ENCODE measurements around the gene CDYL2. TPM values are rescaled to one million over a fixed set of nuclear protein-coding genes. Genes with fewer than 3 reads are reported as not detected.

The CDYL2 gene
- total and polyA plus RNA-seq, 2 experiments from 2014 or later, result 2.1 to 5.2 TPM

DNA sequence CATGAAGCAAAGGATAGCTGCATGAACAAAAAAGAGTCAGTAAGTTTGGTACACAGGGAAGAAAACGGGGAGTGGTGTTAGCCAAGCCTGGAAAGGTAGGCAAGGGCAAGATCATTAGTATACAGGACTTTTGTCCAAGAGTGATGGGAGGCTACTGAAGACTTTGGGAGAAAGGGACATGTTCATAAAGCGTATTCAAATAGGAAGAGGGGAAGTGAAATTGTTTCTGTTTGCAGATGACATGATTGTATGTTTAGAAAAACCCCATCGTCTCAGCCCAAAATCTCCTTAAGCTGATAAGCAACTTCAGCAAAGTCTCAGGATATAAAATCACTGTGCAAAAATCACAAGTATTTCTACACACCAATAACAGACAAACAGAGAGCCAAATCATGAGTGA lies 19.4 kb downstream of the CDYL2 start:
- no peaks in the 10 kb centered on the region for H3K27me3 ChIP-seq (replicated peaks; ENCODE audit: insufficient read depth)
- H2AFZ ChIP-seq, result no peak overlapping the region
- H3K9me2 ChIP-seq (ENCODE audit: insufficient read depth), result no peaks in the 10 kb centered on the region
- 94 to 95% methylated on average over 3 of the region's 3 CpGs for WGBS, 2 experiments (ENCODE audit: low coverage in 1 of 2, low lambda C conversion rate in 2 of 2, missing lambda C conversion rate in 2 of 2)
- in situ Hi-C loops (cut with MboI), result no loop called here
- TF ChIP-seq EZH2 (IDR thresholded peaks at IDR 0.05; ENCODE audit: insufficient read depth, poor library complexity, severe bottlenecking) (no peak), EZH2phosphoT487 (IDR thresholded peaks at IDR 0.05; ENCODE audit: insufficient read depth, low read depth) (no peak)
- H3K4me2 ChIP-seq (ENCODE audit: unreplicated experiment), result no peak overlapping the region
- H4K20me1 ChIP-seq (ENCODE audit: insufficient read depth), result no peaks in the 10 kb centered on the region
- peaks cover 4% of the 10 kb centered on the region for H3K9me3 ChIP-seq (ENCODE audit: low read depth)
- peaks cover 84% of the 10 kb centered on the region for H3K79me2 ChIP-seq (ENCODE audit: insufficient read depth)
- H3K9ac ChIP-seq, result no peak overlapping the region
- no peaks in the 10 kb centered on the region for H3K36me3 ChIP-seq (ENCODE audit: low read depth)
- H3K4me3 ChIP-seq, result no peak overlapping the region
- no peak for DNase-seq
- H3K27ac ChIP-seq, result no peak overlapping the region
- no peaks in the 10 kb centered on the region for H3K4me1 ChIP-seq (ENCODE audit: insufficient read depth)
- H3F3A ChIP-seq (ENCODE audit: insufficient read depth), result no peaks in the 10 kb centered on the region; the same call in 1 of the 2 replicates

DNA sequence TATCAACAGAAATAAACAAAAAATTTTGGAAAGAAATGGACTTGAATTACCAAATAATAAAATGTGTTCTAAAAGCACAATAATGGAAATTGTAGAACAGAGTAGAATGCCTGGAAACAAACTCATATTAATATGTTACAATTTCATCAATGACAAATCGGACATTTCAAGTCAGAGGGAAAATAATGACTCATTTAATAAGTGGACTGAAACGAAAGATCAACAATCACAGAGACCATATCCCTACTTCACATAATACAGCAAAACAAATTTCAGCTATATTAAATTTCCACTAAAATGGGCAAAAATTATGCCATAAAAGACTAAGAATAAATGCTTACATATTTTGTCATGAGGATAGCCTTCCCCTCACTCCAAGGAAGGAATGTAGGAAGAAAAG lies 25.7 kb downstream of the CDYL2 start:
- Histone ChIP-seq H3K27me3 (replicated peaks; ENCODE audit: insufficient read depth) (no peaks in the 10 kb centered on the region), H3K9ac (no peak overlapping the region), H3K4me2 (ENCODE audit: unreplicated experiment) (no peak overlapping the region), H3K27ac (no peak overlapping the region), H3K4me3 (no peak overlapping the region), H3K79me2 (ENCODE audit: insufficient read depth) (peaks cover 56% of the 10 kb centered on the region), H3K36me3 (ENCODE audit: low read depth) (no peaks in the 10 kb centered on the region), H2AFZ (no peak overlapping the region), H3K9me3 (ENCODE audit: low read depth) (peaks cover 4% of the 10 kb centered on the region), H3K4me1 (ENCODE audit: insufficient read depth) (no peaks in the 10 kb centered on the region), H4K20me1 (ENCODE audit: insufficient read depth) (no peaks in the 10 kb centered on the region), H3F3A (ENCODE audit: insufficient read depth) (no peaks in the 10 kb centered on the region; the same call in 1 of the 2 replicates), H3K9me2 (ENCODE audit: insufficient read depth) (no peaks in the 10 kb centered on the region)
- no peak for DNase-seq
- TF ChIP-seq EZH2 (IDR thresholded peaks at IDR 0.05; ENCODE audit: insufficient read depth, poor library complexity, severe bottlenecking), result no peak
- TF ChIP-seq EZH2phosphoT487 (IDR thresholded peaks at IDR 0.05; ENCODE audit: insufficient read depth, low read depth), result no peak
- in situ Hi-C loops (cut with MboI), result no loop called here
- 91% methylated on average over 2 of the region's 2 CpGs for WGBS, 2 experiments (ENCODE audit: low coverage in 1 of 2, low lambda C conversion rate in 2 of 2, missing lambda C conversion rate in 2 of 2)

DNA sequence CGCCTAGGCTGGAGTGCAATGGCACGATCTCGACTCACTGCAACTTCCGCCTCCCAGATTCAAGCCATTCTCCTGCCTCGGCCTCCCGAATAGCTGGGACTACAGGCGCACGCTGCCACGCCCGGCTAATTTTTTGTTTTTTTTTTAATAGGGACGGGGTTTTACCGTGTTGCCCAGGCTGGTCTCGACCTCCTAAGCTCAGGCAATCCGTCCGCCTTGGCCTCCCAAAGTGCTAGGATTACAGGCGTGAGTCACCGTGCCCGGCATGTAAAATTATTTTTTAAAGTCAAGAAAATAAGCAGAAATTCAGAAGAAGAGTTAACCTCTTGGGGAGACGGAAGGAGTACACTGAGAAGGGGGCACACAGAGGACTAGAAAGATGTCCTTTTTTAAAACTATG lies 27.5 kb downstream of the CDYL2 start:
- WGBS, 2 experiments (ENCODE audit: low coverage in 1 of 2, low lambda C conversion rate in 2 of 2, missing lambda C conversion rate in 2 of 2), result 92 to 94% methylated on average over 19 of the region's 19 CpGs
- TF ChIP-seq EZH2phosphoT487 (IDR thresholded peaks at IDR 0.05; ENCODE audit: insufficient read depth, low read depth) (no peak), EZH2 (IDR thresholded peaks at IDR 0.05; ENCODE audit: insufficient read depth, poor library complexity, severe bottlenecking) (no peak)
- in situ Hi-C loops (cut with MboI), result no loop called here
- Histone ChIP-seq H3K36me3 (ENCODE audit: low read depth) (no peaks in the 10 kb centered on the region), H3K4me1 (ENCODE audit: insufficient read depth) (no peaks in the 10 kb centered on the region), H3K9me2 (ENCODE audit: insufficient read depth) (no peaks in the 10 kb centered on the region), H3F3A (ENCODE audit: insufficient read depth) (no peaks in the 10 kb centered on the region; the same call in 1 of the 2 replicates), H3K27ac (no peak overlapping the region), H3K9ac (no peak overlapping the region), H4K20me1 (ENCODE audit: insufficient read depth) (no peaks in the 10 kb centered on the region), H3K4me2 (ENCODE audit: unreplicated experiment) (no peak overlapping the region), H3K4me3 (no peak overlapping the region), H3K79me2 (ENCODE audit: insufficient read depth) (peaks cover 39% of the 10 kb centered on the region), H3K27me3 (replicated peaks; ENCODE audit: insufficient read depth) (no peaks in the 10 kb centered on the region), H2AFZ (no peak overlapping the region), H3K9me3 (ENCODE audit: low read depth) (peaks cover 1% of the 10 kb centered on the region)
- DNase-seq, result no peak

DNA sequence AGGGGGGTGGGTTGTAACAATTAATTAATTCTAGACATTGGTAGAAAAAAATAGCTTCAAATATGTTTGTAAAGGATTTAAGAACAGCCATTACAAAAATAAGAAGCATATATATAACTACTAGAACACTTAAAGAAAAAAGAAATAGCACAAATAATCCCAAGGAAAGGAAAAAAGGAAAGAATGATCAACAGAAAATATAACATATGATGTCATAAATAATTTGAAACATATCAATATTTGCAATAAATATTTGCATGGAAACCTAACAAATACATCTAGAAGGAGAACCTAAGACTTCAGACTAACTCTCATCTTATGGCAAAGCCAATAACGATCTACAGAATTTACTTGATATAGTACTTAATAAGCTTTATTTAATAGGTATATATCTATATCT lies 28.9 kb downstream of the CDYL2 start:
- no peak for DNase-seq
- Histone ChIP-seq H3F3A (ENCODE audit: insufficient read depth) (no peaks in the 10 kb centered on the region), H3K4me2 (ENCODE audit: unreplicated experiment) (no peak overlapping the region), H3K9ac (no peak overlapping the region), H2AFZ (no peak overlapping the region), H3K9me3 (ENCODE audit: low read depth) (peaks cover 5% of the 10 kb centered on the region), H3K4me1 (ENCODE audit: insufficient read depth) (no peaks in the 10 kb centered on the region), H4K20me1 (ENCODE audit: insufficient read depth) (no peaks in the 10 kb centered on the region), H3K27ac (no peak overlapping the region), H3K9me2 (ENCODE audit: insufficient read depth) (no peaks in the 10 kb centered on the region), H3K4me3 (no peak overlapping the region), H3K79me2 (ENCODE audit: insufficient read depth) (peaks cover 31% of the 10 kb centered on the region), H3K27me3 (replicated peaks; ENCODE audit: insufficient read depth) (no peaks in the 10 kb centered on the region), H3K36me3 (ENCODE audit: low read depth) (peaks cover 3% of the 10 kb centered on the region; the same call in 1 of the 2 replicates)
- in situ Hi-C loops (cut with MboI), result no loop called here
- 97 to 100% methylated on average over 1 of the region's 1 CpG for WGBS, 2 experiments (ENCODE audit: low coverage in 1 of 2, low lambda C conversion rate in 2 of 2, missing lambda C conversion rate in 2 of 2)
- TF ChIP-seq EZH2 (IDR thresholded peaks at IDR 0.05; ENCODE audit: insufficient read depth, poor library complexity, severe bottlenecking), result no peak
- TF ChIP-seq EZH2phosphoT487 (IDR thresholded peaks at IDR 0.05; ENCODE audit: insufficient read depth, low read depth), result no peak

DNA sequence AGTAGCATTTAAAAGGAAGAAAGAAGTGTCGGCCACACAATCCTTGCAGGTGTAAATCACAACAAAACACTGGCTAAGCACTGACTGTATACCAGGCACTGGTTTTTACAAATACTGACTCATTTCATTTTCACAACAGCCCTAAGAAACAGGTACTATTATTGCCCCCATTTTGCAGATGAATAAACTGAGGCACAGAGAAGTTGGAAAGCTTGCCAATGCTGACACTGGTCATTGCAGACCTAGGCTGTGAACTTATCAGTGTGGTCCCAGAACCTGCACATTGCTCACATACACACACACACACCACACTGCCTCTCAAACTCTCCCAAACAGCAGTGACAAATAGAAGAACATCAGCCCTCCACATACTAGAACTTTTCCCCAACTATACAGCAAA lies 37.6 kb downstream of the CDYL2 start:
- WGBS, 2 experiments (ENCODE audit: low coverage in 1 of 2, low lambda C conversion rate in 2 of 2, missing lambda C conversion rate in 2 of 2), result 89 to 93% methylated on average over 1 of the region's 1 CpG
- no peak overlapping the region for H3K9ac ChIP-seq
- H3F3A ChIP-seq (ENCODE audit: insufficient read depth), result no peaks in the 10 kb centered on the region
- in situ Hi-C loops (cut with MboI), result no loop called here
- peaks cover 8% of the 10 kb centered on the region; the same call in 1 of the 2 replicates for H3K36me3 ChIP-seq (ENCODE audit: low read depth)
- no peak overlapping the region for H3K27ac ChIP-seq
- no peak overlapping the region for H3K4me2 ChIP-seq (ENCODE audit: unreplicated experiment)
- peaks cover 25% of the 10 kb centered on the region; the same call in 1 of the 2 replicates for H3K79me2 ChIP-seq (ENCODE audit: insufficient read depth)
- no peak for TF ChIP-seq EZH2 (IDR thresholded peaks at IDR 0.05; ENCODE audit: insufficient read depth, poor library complexity, severe bottlenecking)
- TF ChIP-seq EZH2phosphoT487 (IDR thresholded peaks at IDR 0.05; ENCODE audit: insufficient read depth, low read depth), result no peak
- H2AFZ ChIP-seq, result no peak overlapping the region
- no peaks in the 10 kb centered on the region for H4K20me1 ChIP-seq (ENCODE audit: insufficient read depth)
- H3K9me2 ChIP-seq (ENCODE audit: insufficient read depth), result no peaks in the 10 kb centered on the region
- H3K27me3 ChIP-seq (replicated peaks; ENCODE audit: insufficient read depth), result no peaks in the 10 kb centered on the region
- no peaks in the 10 kb centered on the region for H3K4me1 ChIP-seq (ENCODE audit: insufficient read depth)
- DNase-seq, result no peak
- H3K4me3 ChIP-seq, result no peak overlapping the region
- H3K9me3 ChIP-seq (ENCODE audit: low read depth), result peaks cover 12% of the 10 kb centered on the region
